Dendritic cell treated with granulocyte-macrophage colony-stimulating factor and Interleukin-4, amounts not matched to agents 40 ng/mL and 50 ng/mL, for 4 days (primary cell): ENCODE results near the gene IYD.
"Not testable (repeated sequence)": the region's sequence is repeated elsewhere in the genome, so short reads cannot be mapped to it uniquely, and the experiment has no call there.

ENCODE experiments used
- H3K27ac Mint-ChIP-seq: one replicate; pipeline ENCODE4 v1.8.0; 2022; ENCODE audit warnings: mild to moderate bottlenecking, mixed read lengths
- H3K27me3 Mint-ChIP-seq: one replicate; pipeline ENCODE4 v1.8.0; 2022; ENCODE audit warnings: mild to moderate bottlenecking, mixed read lengths
- H3K36me3 Mint-ChIP-seq: one replicate; pipeline ENCODE4 v1.8.0; 2022; ENCODE audit warnings: low read depth, mixed read lengths
- H3K4me1 Mint-ChIP-seq: one replicate; pipeline ENCODE4 v1.8.0; 2022; ENCODE audit warnings: low read depth, mixed read lengths
- H3K4me3 Mint-ChIP-seq: one replicate; pipeline ENCODE4 v1.8.0; 2022; ENCODE audit warnings: mild to moderate bottlenecking, moderate library complexity, mixed read lengths
- H3K9me3 Mint-ChIP-seq: one replicate; pipeline ENCODE4 v1.8.0; 2022; ENCODE audit warnings: mixed read lengths
- intact Hi-C: fragments of 100-400 bp; cut with micrococcal nuclease; formaldehyde crosslinking; loops from one replicate; pipeline ENCODE4 v1.15.0; 2022

The IYD gene

GRCh38 chr6:150366118-150366778 is 2.6 kb upstream of the IYD start:
- no peaks in the 10 kb centered on the region for H3K27me3 Mint-ChIP-seq
- intact Hi-C loops, result no loop called here
- H3K4me1 Mint-ChIP-seq, result no peaks in the 10 kb centered on the region
- H3K4me3 Mint-ChIP-seq, result no peak overlapping the region
- no peaks in the 10 kb centered on the region for H3K36me3 Mint-ChIP-seq
- no peaks in the 10 kb centered on the region for H3K9me3 Mint-ChIP-seq
- H3K27ac Mint-ChIP-seq, result no peak overlapping the region

- Mint-ChIP-seq H3K4me1 (no peaks in the 10 kb centered on the region), H3K36me3 (no peaks in the 10 kb centered on the region), H3K27me3 (no peaks in the 10 kb centered on the region), H3K9me3 (no peaks in the 10 kb centered on the region), H3K4me3 (no peak overlapping the region), H3K27ac (no peak overlapping the region)
- intact Hi-C loops, result no loop called here
Measured at GRCh38 chr6:150369408-150369807, 596 bp downstream of the IYD start.

- Mint-ChIP-seq H3K27me3 (no peaks in the 10 kb centered on the region), H3K4me1 (no peaks in the 10 kb centered on the region), H3K4me3 (no peak overlapping the region), H3K36me3 (no peaks in the 10 kb centered on the region), H3K9me3 (no peaks in the 10 kb centered on the region), H3K27ac (no peak overlapping the region)
- intact Hi-C loops, result no loop called here
Measured at GRCh38 chr6:150370112-150370511, 1.3 kb downstream of the IYD start.

- Mint-ChIP-seq H3K4me3 (no peak overlapping the region), H3K4me1 (no peaks in the 10 kb centered on the region), H3K36me3 (no peaks in the 10 kb centered on the region), H3K27me3 (no peaks in the 10 kb centered on the region), H3K9me3 (no peaks in the 10 kb centered on the region), H3K27ac (no peak overlapping the region)
- intact Hi-C loops, result no loop called here
Measured at GRCh38 chr6:150371356-150371755, 2.5 kb downstream of the IYD start.

- intact Hi-C loops, result no loop called here
- Mint-ChIP-seq H3K4me3 (no peak overlapping the region), H3K4me1 (no peaks in the 10 kb centered on the region), H3K27ac (no peak overlapping the region), H3K9me3 (no peaks in the 10 kb centered on the region), H3K27me3 (no peaks in the 10 kb centered on the region), H3K36me3 (no peaks in the 10 kb centered on the region)
Measured at GRCh38 chr6:150372051-150372450, 3.2 kb downstream of the IYD start.

GRCh38 chr6:150373260-150373701 is 4.5 kb downstream of the IYD start:
- Mint-ChIP-seq H3K9me3 (no peaks in the 10 kb centered on the region), H3K27me3 (no peaks in the 10 kb centered on the region), H3K27ac (no peak overlapping the region), H3K36me3 (no peaks in the 10 kb centered on the region), H3K4me3 (no peak overlapping the region), H3K4me1 (no peaks in the 10 kb centered on the region)
- intact Hi-C loops, result no loop called here

GRCh38 chr6:150374346-150374745 is 5.5 kb downstream of the IYD start:
- H3K9me3 Mint-ChIP-seq, H3K36me3 Mint-ChIP-seq, intact Hi-C loops, H3K4me1 Mint-ChIP-seq, H3K4me3 Mint-ChIP-seq, H3K27me3 Mint-ChIP-seq, H3K27ac Mint-ChIP-seq: not testable (repeated sequence)

- Mint-ChIP-seq H3K27ac (no peak overlapping the region), H3K9me3 (no peaks in the 10 kb centered on the region), H3K36me3 (no peaks in the 10 kb centered on the region), H3K4me1 (no peaks in the 10 kb centered on the region), H3K27me3 (no peaks in the 10 kb centered on the region), H3K4me3 (no peak overlapping the region)
- intact Hi-C loops, result no loop called here
Measured at GRCh38 chr6:150377211-150377781, 8.5 kb downstream of the IYD start.

GRCh38 chr6:150380256-150380655 is 11.4 kb downstream of the IYD start:
- no peaks in the 10 kb centered on the region for H3K4me1 Mint-ChIP-seq
- intact Hi-C loops, result no loop called here
- H3K36me3 Mint-ChIP-seq, result no peaks in the 10 kb centered on the region
- no peaks in the 10 kb centered on the region for H3K9me3 Mint-ChIP-seq
- H3K27ac Mint-ChIP-seq, result no peak overlapping the region
- no peak overlapping the region for H3K4me3 Mint-ChIP-seq
- H3K27me3 Mint-ChIP-seq, result peaks cover 2% of the 10 kb centered on the region

- peaks cover 2% of the 10 kb centered on the region for H3K27me3 Mint-ChIP-seq
- H3K27ac Mint-ChIP-seq, result no peak overlapping the region
- no peaks in the 10 kb centered on the region for H3K4me1 Mint-ChIP-seq
- no peak overlapping the region for H3K4me3 Mint-ChIP-seq
- no peaks in the 10 kb centered on the region for H3K9me3 Mint-ChIP-seq
- intact Hi-C loops, result no loop called here
- no peaks in the 10 kb centered on the region for H3K36me3 Mint-ChIP-seq
Measured at GRCh38 chr6:150382171-150382570, 13.4 kb downstream of the IYD start.

- H3K27ac Mint-ChIP-seq, result no peak overlapping the region
- intact Hi-C loops, result no loop called here
- peaks cover 9% of the 10 kb centered on the region for H3K27me3 Mint-ChIP-seq
- no peaks in the 10 kb centered on the region for H3K36me3 Mint-ChIP-seq
- no peak overlapping the region for H3K4me3 Mint-ChIP-seq
- H3K9me3 Mint-ChIP-seq, result no peaks in the 10 kb centered on the region
- no peaks in the 10 kb centered on the region for H3K4me1 Mint-ChIP-seq
Measured at GRCh38 chr6:150391414-150391813, 22.6 kb downstream of the IYD start.

GRCh38 chr6:150391890-150392289 is 23.1 kb downstream of the IYD start:
- no peak overlapping the region for H3K27ac Mint-ChIP-seq
- no peak overlapping the region for H3K4me3 Mint-ChIP-seq
- no peaks in the 10 kb centered on the region for H3K4me1 Mint-ChIP-seq
- H3K36me3 Mint-ChIP-seq, result no peaks in the 10 kb centered on the region
- H3K27me3 Mint-ChIP-seq, result peaks cover 9% of the 10 kb centered on the region
- intact Hi-C loops, result no loop called here
- H3K9me3 Mint-ChIP-seq, result no peaks in the 10 kb centered on the region

- Mint-ChIP-seq H3K4me1 (no peaks in the 10 kb centered on the region), H3K36me3 (no peaks in the 10 kb centered on the region), H3K27ac (no peak overlapping the region), H3K4me3 (no peak overlapping the region), H3K9me3 (no peaks in the 10 kb centered on the region), H3K27me3 (peaks cover 7% of the 10 kb centered on the region)
- intact Hi-C loops, result no loop called here
Measured at GRCh38 chr6:150392452-150393220, 23.8 kb downstream of the IYD start.

- Mint-ChIP-seq H3K4me3 (no peak overlapping the region), H3K9me3 (no peaks in the 10 kb centered on the region), H3K27me3 (peaks cover 2% of the 10 kb centered on the region), H3K4me1 (no peaks in the 10 kb centered on the region), H3K36me3 (no peaks in the 10 kb centered on the region), H3K27ac (no peak overlapping the region)
- intact Hi-C loops, result loop anchor here (2.0 kb wide), 1 partner anchor 313 kb away; no protein-coding TSS in a partner anchor
Measured at GRCh38 chr6:150394053-150394898, 25.5 kb downstream of the IYD start.
